GM23338 (cell line): Measurements from ENCODE around the gene PHF5A. TPM values are rescaled to one million over a fixed set of nuclear protein-coding genes. Genes with fewer than 3 reads are reported as not detected.
A peak's percentile ranks its signal among the peaks of the same experiment; 100 is the strongest.

Experiments used
- ATAC-seq: fragments of 200-7000 bp; cut with Tn5 transposase; 3 replicates; pipeline ENCODE4 v1.9.1; 2020
- DNase-seq: peaks from one replicate; pipeline ENCODE4 v3.0.0-alpha.2; 2015; ENCODE audit warnings: low spot score
- H2AFZ ChIP-seq: fragments of 200-600 bp; sonication (generic); 2 replicates; pipeline ENCODE4 v1.8.0; 2016; ENCODE audit warnings: antibody characterized with exemption, mild to moderate bottlenecking, moderate library complexity
- H3F3A ChIP-seq: fragments of 200-600 bp; sonication (generic); replicated peaks from 2 replicates; pipeline ENCODE4 v1.8.0; 2017; ENCODE audit warnings: antibody characterized with exemption, mixed run types, low read depth
- H3K27ac ChIP-seq: fragments of 200-600 bp; sonication (generic); 2 replicates; pipeline ENCODE4 v1.6.1; 2016; ENCODE audit warnings: low read depth
- H3K27me3 ChIP-seq: fragments of 200-600 bp; sonication (generic); 2 replicates; pipeline ENCODE4 v1.8.0; 2016; ENCODE audit warnings: mild to moderate bottlenecking, mixed run types, moderate library complexity; ENCODE audit not compliant: insufficient read depth
- H3K36me3 ChIP-seq: fragments of 200-600 bp; sonication (generic); 2 replicates; pipeline ENCODE4 v1.8.0; 2016; ENCODE audit warnings: mild to moderate bottlenecking; ENCODE audit not compliant: insufficient read depth
- H3K4me1 ChIP-seq: fragments of 200-600 bp; sonication (generic); 2 replicates; pipeline ENCODE4 v1.8.0; 2016; ENCODE audit warnings: mild to moderate bottlenecking, moderate library complexity; ENCODE audit not compliant: insufficient read depth
- H3K4me2 ChIP-seq: fragments of 200-600 bp; sonication (generic); 2 replicates; pipeline ENCODE4 v1.7.1; 2017; ENCODE audit warnings: mixed run types
- H3K4me3 ChIP-seq: fragments of 200-600 bp; sonication (generic); 2 replicates; pipeline ENCODE4 v1.6.1; 2016; ENCODE audit warnings: mixed run types
- H3K79me2 ChIP-seq: fragments of 200-600 bp; sonication (generic); replicated peaks from 2 replicates; pipeline ENCODE4 v1.8.0; 2017; ENCODE audit warnings: mild to moderate bottlenecking; ENCODE audit not compliant: insufficient read depth
- H3K9me2 ChIP-seq: fragments of 200-600 bp; sonication (generic); 2 replicates; pipeline ENCODE4 v1.8.0; 2017; ENCODE audit not compliant: insufficient read depth
- H4K20me1 ChIP-seq: fragments of 200-600 bp; sonication (generic); replicated peaks from 2 replicates; pipeline ENCODE4 v1.8.0; 2017; ENCODE audit warnings: mild to moderate bottlenecking; ENCODE audit not compliant: insufficient read depth
- H3K27ac Mint-ChIP-seq: 2 replicates; pipeline ENCODE4 v1.8.0; 2020; ENCODE audit warnings: inconsistent platforms, mild to moderate bottlenecking, moderate library complexity, mixed read lengths
- H3K27me3 Mint-ChIP-seq: 3 replicates; pipeline ENCODE4 v1.8.0; 2022; ENCODE audit warnings: low read depth, mild to moderate bottlenecking, moderate library complexity, mixed read lengths, inconsistent platforms; ENCODE audit not compliant: insufficient read depth, poor library complexity
- H3K36me3 Mint-ChIP-seq: 3 replicates; pipeline ENCODE4 v1.8.0; 2021; ENCODE audit warnings: low read depth, mild to moderate bottlenecking, inconsistent platforms, moderate library complexity, mixed read lengths
- H3K4me1 Mint-ChIP-seq: 3 replicates; pipeline ENCODE4 v1.8.0; 2020; ENCODE audit warnings: mild to moderate bottlenecking, inconsistent platforms, mixed read lengths
- H3K4me3 Mint-ChIP-seq: 3 replicates; pipeline ENCODE4 v1.8.0; 2021; ENCODE audit warnings: moderate library complexity, mild to moderate bottlenecking, inconsistent platforms, mixed read lengths
- H3K9me3 Mint-ChIP-seq: 3 replicates; pipeline ENCODE4 v1.8.0; 2020; ENCODE audit warnings: moderate library complexity, mild to moderate bottlenecking, inconsistent platforms, mixed read lengths
- CREB1 ChIP-seq: fragments of 250-450 bp; sonication (Bioruptor Pico); IDR thresholded peaks from 2 replicates; pipeline ENCODE4 v1.5.0; 2020; ENCODE audit warnings: low read depth, mild to moderate bottlenecking, moderate library complexity
- EZH2 ChIP-seq: fragments of 200-600 bp; sonication (generic); IDR thresholded peaks from one replicate; pipeline ENCODE4 v1.8.0; 2017; ENCODE audit warnings: antibody characterized with exemption, mild to moderate bottlenecking, low read depth; ENCODE audit not compliant: unreplicated experiment
- EZH2phosphoT487 ChIP-seq: fragments of 200-600 bp; sonication (generic); IDR thresholded peaks from one replicate; pipeline ENCODE4 v1.8.1; 2018; ENCODE audit warnings: antibody characterized with exemption; ENCODE audit not compliant: unreplicated experiment
- JUNB ChIP-seq: IDR thresholded peaks from one replicate; pipeline ENCODE4 v1.6.1; 2016; ENCODE audit warnings: antibody characterized with exemption; ENCODE audit not compliant: unreplicated experiment
- NANOG ChIP-seq: IDR thresholded peaks from 2 replicates; pipeline ENCODE4 v1.6.1; 2016; ENCODE audit warnings: antibody characterized with exemption, borderline replicate concordance
- POLR2AphosphoS5 ChIP-seq: IDR thresholded peaks from 2 replicates; pipeline ENCODE4 v1.6.1; 2016; ENCODE audit warnings: antibody characterized with exemption, low read depth
- STAT1 ChIP-seq: IDR thresholded peaks from one replicate; pipeline ENCODE4 v1.6.1; 2016; ENCODE audit warnings: antibody characterized with exemption; ENCODE audit not compliant: unreplicated experiment
- ZNF114 ChIP-seq: fragments of 250-450 bp; sonication (Bioruptor Pico); IDR thresholded peaks from 2 replicates; pipeline ENCODE4 v1.5.0; 2020; ENCODE audit warnings: mild to moderate bottlenecking, moderate library complexity
- ZNF331 ChIP-seq: fragments of 250-450 bp; sonication (Bioruptor Pico); IDR thresholded peaks from 2 replicates; pipeline ENCODE4 v1.5.0; 2020; ENCODE audit warnings: low read depth, mild to moderate bottlenecking, moderate library complexity
- polyA plus RNA-seq: library from polyadenylated mRNA; unstranded; fragments of >200 nt; fragmentation: Nextera tagmentation; extraction: Ambion mirVana; gene quantifications from 2 replicates; pipeline ENCODE4 v1.2.1, GENCODE V29; 2016
- total RNA-seq: library from RNA; depleted of rRNA; stranded (reverse); fragments of >200 nt; shearing (Covaris generic); gene quantifications from 2 replicates; pipeline ENCODE4 v1.2.3, GENCODE V29; 2014
- TF ChIP-seq, protein P1 (sequence below), 2 experiments: fragments of 200-600 bp in 1 of 2; sonication (generic) in 1 of 2; conservative IDR thresholded peaks; 2 replicates each; pipeline versions ENCODE4 v1.5.1 to v1.6.1; 2016 to 2017; ENCODE audit warnings: antibody characterized with exemption in 2 of 2, low read depth in 2 of 2, mild to moderate bottlenecking in 2 of 2, moderate library complexity in 1 of 2
- TF ChIP-seq, protein P2 (sequence below): fragments of 250-450 bp; sonication (Bioruptor Pico); IDR thresholded peaks from 2 replicates; pipeline ENCODE4 v1.5.0; 2020; ENCODE audit warnings: mild to moderate bottlenecking, moderate library complexity
- TF ChIP-seq, protein P3 (sequence below): IDR thresholded peaks from one replicate; pipeline ENCODE4 v1.6.1; 2018; ENCODE audit warnings: antibody characterized with exemption; ENCODE audit not compliant: unreplicated experiment
- TF ChIP-seq, protein P4 (sequence below): IDR thresholded peaks from 2 replicates; pipeline ENCODE4 v1.6.1; 2016; ENCODE audit warnings: antibody characterized with exemption

The PHF5A gene
- total and polyA plus RNA-seq, 2 experiments from 2014 or later: 49.4 to 115 TPM

DNA sequence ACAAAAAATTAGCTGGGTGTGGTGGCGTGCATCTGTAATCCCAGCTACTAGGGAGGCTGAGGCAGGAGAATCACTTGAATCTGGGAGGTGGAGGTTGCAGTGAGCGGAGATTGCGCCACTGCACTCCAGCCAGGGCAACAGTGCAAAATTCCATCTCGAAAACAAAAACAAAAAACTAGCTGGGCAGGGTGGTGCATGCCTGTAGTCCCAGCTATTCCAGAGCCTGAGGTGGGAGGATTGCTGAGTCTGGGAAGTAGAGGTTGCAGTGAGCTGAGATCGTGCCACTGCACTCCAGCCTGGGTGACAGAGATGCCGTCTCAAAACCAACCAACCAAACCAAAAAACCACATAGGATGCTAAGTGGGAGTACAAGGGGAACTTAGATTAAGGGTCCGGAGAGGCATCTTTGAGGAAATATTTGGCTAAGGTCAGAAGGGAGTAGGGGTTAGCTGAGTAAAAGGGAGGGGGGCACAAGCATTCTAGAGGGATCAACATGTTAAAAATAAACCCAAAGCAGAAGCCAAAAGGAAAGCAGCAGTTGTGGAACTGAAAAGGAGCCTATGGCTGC is 10.2 kb downstream of the PHF5A start:
- ATAC-seq: no peak
- Histone ChIP-seq H2AFZ (no peak overlapping the region), H3K79me2 (no peaks in the 10 kb centered on the region), H3K27ac (no peak overlapping the region), H3K36me3 (peaks cover 27% of the 10 kb centered on the region), H4K20me1 (peaks cover 12% of the 10 kb centered on the region), H3K4me1 (no peaks in the 10 kb centered on the region), H3K4me2 (no peak overlapping the region), H3F3A (peaks cover 26% of the 10 kb centered on the region), H3K4me3 (no peak overlapping the region), H3K27me3 (no peaks in the 10 kb centered on the region), H3K9me2 (no peaks in the 10 kb centered on the region)
- peaks cover 48% of the 10 kb centered on the region for H3K36me3 Mint-ChIP-seq
- peak overlapping the region; percentile 58; the same call in 1 of the 2 replicates for H3K27ac Mint-ChIP-seq
- peaks cover 2% of the 10 kb centered on the region for H3K27me3 Mint-ChIP-seq
- no peak for DNase-seq
- TF ChIP-seq ZNF331 (CRISPR knock-in tag) (no peak), JUNB (no peak), ZNF114 (no peak), NANOG (no peak), CREB1 (CRISPR knock-in tag) (no peak), EZH2 (no peak), POLR2AphosphoS5 (no peak; the same call in 1 of the 2 replicates), STAT1 (no peak), EZH2phosphoT487 (no peak)
- TF ChIP-seq, protein P1, sequence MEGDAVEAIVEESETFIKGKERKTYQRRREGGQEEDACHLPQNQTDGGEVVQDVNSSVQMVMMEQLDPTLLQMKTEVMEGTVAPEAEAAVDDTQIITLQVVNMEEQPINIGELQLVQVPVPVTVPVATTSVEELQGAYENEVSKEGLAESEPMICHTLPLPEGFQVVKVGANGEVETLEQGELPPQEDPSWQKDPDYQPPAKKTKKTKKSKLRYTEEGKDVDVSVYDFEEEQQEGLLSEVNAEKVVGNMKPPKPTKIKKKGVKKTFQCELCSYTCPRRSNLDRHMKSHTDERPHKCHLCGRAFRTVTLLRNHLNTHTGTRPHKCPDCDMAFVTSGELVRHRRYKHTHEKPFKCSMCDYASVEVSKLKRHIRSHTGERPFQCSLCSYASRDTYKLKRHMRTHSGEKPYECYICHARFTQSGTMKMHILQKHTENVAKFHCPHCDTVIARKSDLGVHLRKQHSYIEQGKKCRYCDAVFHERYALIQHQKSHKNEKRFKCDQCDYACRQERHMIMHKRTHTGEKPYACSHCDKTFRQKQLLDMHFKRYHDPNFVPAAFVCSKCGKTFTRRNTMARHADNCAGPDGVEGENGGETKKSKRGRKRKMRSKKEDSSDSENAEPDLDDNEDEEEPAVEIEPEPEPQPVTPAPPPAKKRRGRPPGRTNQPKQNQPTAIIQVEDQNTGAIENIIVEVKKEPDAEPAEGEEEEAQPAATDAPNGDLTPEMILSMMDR (conservative IDR thresholded peaks at IDR 0.05; ENCODE audit: low read depth in 2 of 2): no peak
- TF ChIP-seq, protein P2, sequence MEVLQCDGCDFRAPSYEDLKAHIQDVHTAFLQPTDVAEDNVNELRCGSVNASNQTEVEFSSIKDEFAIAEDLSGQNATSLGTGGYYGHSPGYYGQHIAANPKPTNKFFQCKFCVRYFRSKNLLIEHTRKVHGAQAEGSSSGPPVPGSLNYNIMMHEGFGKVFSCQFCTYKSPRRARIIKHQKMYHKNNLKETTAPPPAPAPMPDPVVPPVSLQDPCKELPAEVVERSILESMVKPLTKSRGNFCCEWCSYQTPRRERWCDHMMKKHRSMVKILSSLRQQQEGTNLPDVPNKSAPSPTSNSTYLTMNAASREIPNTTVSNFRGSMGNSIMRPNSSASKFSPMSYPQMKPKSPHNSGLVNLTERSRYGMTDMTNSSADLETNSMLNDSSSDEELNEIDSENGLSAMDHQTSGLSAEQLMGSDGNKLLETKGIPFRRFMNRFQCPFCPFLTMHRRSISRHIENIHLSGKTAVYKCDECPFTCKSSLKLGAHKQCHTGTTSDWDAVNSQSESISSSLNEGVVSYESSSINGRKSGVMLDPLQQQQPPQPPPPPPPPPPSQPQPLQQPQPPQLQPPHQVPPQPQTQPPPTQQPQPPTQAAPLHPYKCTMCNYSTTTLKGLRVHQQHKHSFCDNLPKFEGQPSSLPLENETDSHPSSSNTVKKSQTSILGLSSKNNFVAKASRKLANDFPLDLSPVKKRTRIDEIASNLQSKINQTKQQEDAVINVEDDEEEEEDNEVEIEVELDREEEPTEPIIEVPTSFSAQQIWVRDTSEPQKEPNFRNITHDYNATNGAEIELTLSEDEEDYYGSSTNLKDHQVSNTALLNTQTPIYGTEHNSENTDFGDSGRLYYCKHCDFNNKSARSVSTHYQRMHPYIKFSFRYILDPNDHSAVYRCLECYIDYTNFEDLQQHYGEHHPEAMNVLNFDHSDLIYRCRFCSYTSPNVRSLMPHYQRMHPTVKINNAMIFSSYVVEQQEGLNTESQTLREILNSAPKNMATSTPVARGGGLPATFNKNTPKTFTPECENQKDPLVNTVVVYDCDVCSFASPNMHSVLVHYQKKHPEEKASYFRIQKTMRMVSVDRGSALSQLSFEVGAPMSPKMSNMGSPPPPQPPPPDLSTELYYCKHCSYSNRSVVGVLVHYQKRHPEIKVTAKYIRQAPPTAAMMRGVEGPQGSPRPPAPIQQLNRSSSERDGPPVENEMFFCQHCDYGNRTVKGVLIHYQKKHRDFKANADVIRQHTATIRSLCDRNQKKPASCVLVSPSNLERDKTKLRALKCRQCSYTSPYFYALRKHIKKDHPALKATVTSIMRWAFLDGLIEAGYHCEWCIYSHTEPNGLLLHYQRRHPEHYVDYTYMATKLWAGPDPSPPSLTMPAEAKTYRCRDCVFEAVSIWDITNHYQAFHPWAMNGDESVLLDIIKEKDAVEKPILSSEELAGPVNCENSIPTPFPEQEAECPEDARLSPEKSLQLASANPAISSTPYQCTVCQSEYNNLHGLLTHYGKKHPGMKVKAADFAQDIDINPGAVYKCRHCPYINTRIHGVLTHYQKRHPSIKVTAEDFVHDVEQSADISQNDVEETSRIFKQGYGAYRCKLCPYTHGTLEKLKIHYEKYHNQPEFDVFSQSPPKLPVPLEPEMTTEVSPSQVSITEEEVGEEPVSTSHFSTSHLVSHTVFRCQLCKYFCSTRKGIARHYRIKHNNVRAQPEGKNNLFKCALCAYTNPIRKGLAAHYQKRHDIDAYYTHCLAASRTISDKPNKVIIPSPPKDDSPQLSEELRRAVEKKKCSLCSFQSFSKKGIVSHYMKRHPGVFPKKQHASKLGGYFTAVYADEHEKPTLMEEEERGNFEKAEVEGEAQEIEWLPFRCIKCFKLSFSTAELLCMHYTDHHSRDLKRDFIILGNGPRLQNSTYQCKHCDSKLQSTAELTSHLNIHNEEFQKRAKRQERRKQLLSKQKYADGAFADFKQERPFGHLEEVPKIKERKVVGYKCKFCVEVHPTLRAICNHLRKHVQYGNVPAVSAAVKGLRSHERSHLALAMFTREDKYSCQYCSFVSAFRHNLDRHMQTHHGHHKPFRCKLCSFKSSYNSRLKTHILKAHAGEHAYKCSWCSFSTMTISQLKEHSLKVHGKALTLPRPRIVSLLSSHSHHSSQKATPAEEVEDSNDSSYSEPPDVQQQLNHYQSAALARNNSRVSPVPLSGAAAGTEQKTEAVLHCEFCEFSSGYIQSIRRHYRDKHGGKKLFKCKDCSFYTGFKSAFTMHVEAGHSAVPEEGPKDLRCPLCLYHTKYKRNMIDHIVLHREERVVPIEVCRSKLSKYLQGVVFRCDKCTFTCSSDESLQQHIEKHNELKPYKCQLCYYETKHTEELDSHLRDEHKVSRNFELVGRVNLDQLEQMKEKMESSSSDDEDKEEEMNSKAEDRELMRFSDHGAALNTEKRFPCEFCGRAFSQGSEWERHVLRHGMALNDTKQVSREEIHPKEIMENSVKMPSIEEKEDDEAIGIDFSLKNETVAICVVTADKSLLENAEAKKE: no peak
- TF ChIP-seq, protein P3, sequence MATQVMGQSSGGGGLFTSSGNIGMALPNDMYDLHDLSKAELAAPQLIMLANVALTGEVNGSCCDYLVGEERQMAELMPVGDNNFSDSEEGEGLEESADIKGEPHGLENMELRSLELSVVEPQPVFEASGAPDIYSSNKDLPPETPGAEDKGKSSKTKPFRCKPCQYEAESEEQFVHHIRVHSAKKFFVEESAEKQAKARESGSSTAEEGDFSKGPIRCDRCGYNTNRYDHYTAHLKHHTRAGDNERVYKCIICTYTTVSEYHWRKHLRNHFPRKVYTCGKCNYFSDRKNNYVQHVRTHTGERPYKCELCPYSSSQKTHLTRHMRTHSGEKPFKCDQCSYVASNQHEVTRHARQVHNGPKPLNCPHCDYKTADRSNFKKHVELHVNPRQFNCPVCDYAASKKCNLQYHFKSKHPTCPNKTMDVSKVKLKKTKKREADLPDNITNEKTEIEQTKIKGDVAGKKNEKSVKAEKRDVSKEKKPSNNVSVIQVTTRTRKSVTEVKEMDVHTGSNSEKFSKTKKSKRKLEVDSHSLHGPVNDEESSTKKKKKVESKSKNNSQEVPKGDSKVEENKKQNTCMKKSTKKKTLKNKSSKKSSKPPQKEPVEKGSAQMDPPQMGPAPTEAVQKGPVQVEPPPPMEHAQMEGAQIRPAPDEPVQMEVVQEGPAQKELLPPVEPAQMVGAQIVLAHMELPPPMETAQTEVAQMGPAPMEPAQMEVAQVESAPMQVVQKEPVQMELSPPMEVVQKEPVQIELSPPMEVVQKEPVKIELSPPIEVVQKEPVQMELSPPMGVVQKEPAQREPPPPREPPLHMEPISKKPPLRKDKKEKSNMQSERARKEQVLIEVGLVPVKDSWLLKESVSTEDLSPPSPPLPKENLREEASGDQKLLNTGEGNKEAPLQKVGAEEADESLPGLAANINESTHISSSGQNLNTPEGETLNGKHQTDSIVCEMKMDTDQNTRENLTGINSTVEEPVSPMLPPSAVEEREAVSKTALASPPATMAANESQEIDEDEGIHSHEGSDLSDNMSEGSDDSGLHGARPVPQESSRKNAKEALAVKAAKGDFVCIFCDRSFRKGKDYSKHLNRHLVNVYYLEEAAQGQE: no peak
- TF ChIP-seq, protein P4, sequence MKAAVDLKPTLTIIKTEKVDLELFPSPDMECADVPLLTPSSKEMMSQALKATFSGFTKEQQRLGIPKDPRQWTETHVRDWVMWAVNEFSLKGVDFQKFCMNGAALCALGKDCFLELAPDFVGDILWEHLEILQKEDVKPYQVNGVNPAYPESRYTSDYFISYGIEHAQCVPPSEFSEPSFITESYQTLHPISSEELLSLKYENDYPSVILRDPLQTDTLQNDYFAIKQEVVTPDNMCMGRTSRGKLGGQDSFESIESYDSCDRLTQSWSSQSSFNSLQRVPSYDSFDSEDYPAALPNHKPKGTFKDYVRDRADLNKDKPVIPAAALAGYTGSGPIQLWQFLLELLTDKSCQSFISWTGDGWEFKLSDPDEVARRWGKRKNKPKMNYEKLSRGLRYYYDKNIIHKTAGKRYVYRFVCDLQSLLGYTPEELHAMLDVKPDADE: no peak
- H3K9me3 Mint-ChIP-seq: no peaks in the 10 kb centered on the region; the same call in 2 of the 3 replicates
- no peaks in the 10 kb centered on the region; the same call in 2 of the 3 replicates for H3K4me1 Mint-ChIP-seq
- no peak overlapping the region for H3K4me3 Mint-ChIP-seq
